ENCODE data around the gene RFT1. TPM values are rescaled to one million over a fixed set of nuclear protein-coding genes. Genes with fewer than 3 reads are reported as not detected.

The RFT1 gene
- total and polyA plus RNA-seq, 2 of the 13 experiments (the other 11 are each of a cell fraction or from before 2014, with no cell fraction given): 23.2 to 37.0 TPM

- no peak for TF ChIP-seq ZBED4 (CRISPR knock-in tag; IDR thresholded peaks at IDR 0.05; ENCODE audit: borderline replicate concordance)
- TF ChIP-seq THYN1 (CRISPR knock-in tag; IDR thresholded peaks at IDR 0.05; ENCODE audit: borderline replicate concordance, low read depth): no peak
- TF ChIP-seq TBX3 (IDR thresholded peaks at IDR 0.05; ENCODE audit: borderline replicate concordance): no peak
- TF ChIP-seq MIXL1 (CRISPR knock-in tag; IDR thresholded peaks at IDR 0.05): no peak
- TF ChIP-seq MLLT10 (CRISPR knock-in tag; IDR thresholded peaks at IDR 0.05): no peak
- TF ChIP-seq ZNF777 (CRISPR knock-in tag; IDR thresholded peaks at IDR 0.05): no peak
- no peak for TF ChIP-seq SP140L (CRISPR knock-in tag; IDR thresholded peaks at IDR 0.05; ENCODE audit: borderline replicate concordance)
- no peak for TF ChIP-seq SRSF9 (IDR thresholded peaks at IDR 0.05; ENCODE audit: borderline replicate concordance, insufficient read depth, low read depth, low read length, poor library complexity, severe bottlenecking)
- no peak; the same call in 1 of the 2 replicates for TF ChIP-seq ZNF280B (CRISPR knock-in tag; IDR thresholded peaks at IDR 0.05; ENCODE audit: borderline replicate concordance)
- TF ChIP-seq AHR (CRISPR knock-in tag; IDR thresholded peaks at IDR 0.05): no peak
- TF ChIP-seq NCOA1 (CRISPR knock-in tag; IDR thresholded peaks at IDR 0.05): no peak; the same call in 1 of the 2 replicates
- no peak; the same call in 1 of the 2 replicates for TF ChIP-seq ZNF598 (CRISPR knock-in tag; IDR thresholded peaks at IDR 0.05; ENCODE audit: borderline replicate concordance)
- TF ChIP-seq ZNF124 (CRISPR knock-in tag; IDR thresholded peaks at IDR 0.05): peak; percentile 63; the same call in 1 of the 2 replicates
- TF ChIP-seq ZBTB49 (CRISPR knock-in tag; IDR thresholded peaks at IDR 0.05; ENCODE audit: borderline replicate concordance): no peak
- no peak for TF ChIP-seq ETS1 (CRISPR knock-in tag; IDR thresholded peaks at IDR 0.05)
- TF ChIP-seq IRF1 (CRISPR knock-in tag; IDR thresholded peaks at IDR 0.05; ENCODE audit: low read depth): no peak
- no peak for TF ChIP-seq FIP1L1 (IDR thresholded peaks at IDR 0.05; ENCODE audit: borderline replicate concordance, insufficient read depth, low read depth, low read length)
Measured at GRCh38 chr3:53072653-53073552, 57.3 kb downstream of the RFT1 start (continued).
